ENCODE data around the gene GRK1.

- TF ChIP-seq CTCF (IDR thresholded peaks at IDR 0.05) (no peak), POLR2A (IDR thresholded peaks at IDR 0.05) (no peak)
These were observed 3.5 kb downstream of the GRK1 start for GRCh38 chr13:113670541-113670940.

Measured in heart left ventricle (tissue), 13 donors.